ENCODE data around the gene SBF2.

Gene SBF2

DNA sequence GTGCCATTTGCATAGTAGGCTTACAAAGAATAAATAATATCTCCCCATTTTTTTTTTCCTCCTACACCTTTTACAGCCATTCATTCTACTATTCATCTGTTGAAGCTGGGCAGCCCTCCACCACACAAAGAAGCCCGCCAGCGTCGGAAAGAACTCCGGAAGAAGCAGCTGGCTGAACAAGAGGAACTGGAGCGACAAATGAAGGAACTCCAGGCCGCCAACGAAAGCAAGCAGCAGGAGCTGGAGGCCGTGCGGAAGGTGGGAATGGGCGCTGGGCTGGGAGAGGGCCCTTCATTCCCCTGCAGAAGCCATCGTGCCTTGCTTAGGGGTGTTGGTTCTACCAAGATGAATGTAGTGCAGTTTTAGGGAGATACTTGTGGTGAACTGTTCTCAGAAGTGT, 561.6 kb downstream of the SBF2 start:
- Histone ChIP-seq H3K4me1 (ENCODE audit: control insufficient read depth, insufficient read depth, low read length) (no peaks in the 10 kb centered on the region), H3K9me3 (ENCODE audit: control insufficient read depth, low read length) (no peaks in the 10 kb centered on the region), H3K9ac (ENCODE audit: low read length) (no peak overlapping the region), H3K36me3 (ENCODE audit: control insufficient read depth, insufficient read depth, low read length, severe bottlenecking) (peaks cover 86% of the 10 kb centered on the region), H3K4me3 (ENCODE audit: low read length) (no peak overlapping the region), H3K27me3 (replicated peaks; ENCODE audit: control insufficient read depth, insufficient read depth, low read length) (no peaks in the 10 kb centered on the region)
- no peak for DNase-seq (ENCODE audit: low read depth)

DNA sequence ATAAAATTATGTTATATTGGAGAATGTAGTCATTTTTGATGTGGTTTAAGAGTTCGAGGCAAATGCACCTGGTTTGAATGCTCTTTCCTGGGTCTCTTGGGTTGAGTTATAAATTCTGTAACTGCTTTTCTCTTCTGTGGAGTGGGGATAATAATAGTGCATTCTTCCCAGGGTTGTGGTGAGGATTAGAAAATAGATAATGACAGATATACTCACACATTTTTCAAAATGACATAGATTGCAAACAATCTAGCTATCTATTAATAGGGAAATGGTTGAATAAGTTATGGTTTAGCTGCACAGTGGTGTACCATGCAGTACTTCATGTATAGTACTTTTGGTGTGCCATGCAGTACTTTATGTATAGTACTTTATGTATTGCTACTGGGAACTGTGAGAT, 562.8 kb downstream of the SBF2 start:
- H3K9ac ChIP-seq (ENCODE audit: low read length): no peak overlapping the region
- H3K36me3 ChIP-seq (ENCODE audit: control insufficient read depth, insufficient read depth, low read length, severe bottlenecking): peaks cover 80% of the 10 kb centered on the region
- H3K4me3 ChIP-seq (ENCODE audit: low read length): no peak overlapping the region
- no peaks in the 10 kb centered on the region for H3K9me3 ChIP-seq (ENCODE audit: control insufficient read depth, low read length)
- no peaks in the 10 kb centered on the region for H3K4me1 ChIP-seq (ENCODE audit: control insufficient read depth, insufficient read depth, low read length)
- no peaks in the 10 kb centered on the region for H3K27me3 ChIP-seq (replicated peaks; ENCODE audit: control insufficient read depth, insufficient read depth, low read length)
- DNase-seq (ENCODE audit: low read depth): no peak

Measured in adipocyte (in vitro differentiated cells).